Measurements from ENCODE around the gene FMN1.

GRCh38 chr15:33044598-33044997 lies 149.9 kb downstream of the FMN1 start:
- TF ChIP-seq CTCF (conservative IDR thresholded peaks at IDR 0.05; ENCODE audit: low read depth, low read length) (no peak), EZH2 (IDR thresholded peaks at IDR 0.05; ENCODE audit: borderline replicate concordance, low read depth, low read length, poor library complexity, severe bottlenecking) (no peak)

Measured in A673 (cell line).